K562 (cell line): ENCODE results near the gene C1R. TPM values are rescaled to one million over a fixed set of nuclear protein-coding genes. Genes with fewer than 3 reads are reported as not detected.
A peak's percentile ranks its signal among the peaks of the same experiment; 100 is the strongest.

Source experiments
- FOXM1 ChIP-seq, 2 experiments: fragments of 450-650 bp in 1 of 2; sonication (generic) in 1 of 2; formaldehyde crosslinking in 1 of 2; IDR thresholded peaks; 2 replicates each; pipeline versions ENCODE4 v1.6.1 to v1.9.0; 2017 to 2022; ENCODE audit warnings: low read depth in 2 of 2, mild to moderate bottlenecking in 2 of 2, missing genetic modification reagents in 1 of 2, moderate library complexity in 1 of 2
- HMG20B ChIP-seq: fragments of 250-450 bp; sonication (Bioruptor Pico); IDR thresholded peaks from 2 replicates; pipeline ENCODE4 v1.5.0; 2021; ENCODE audit warnings: mild to moderate bottlenecking
- JUND ChIP-seq, 2 experiments: IDR thresholded peaks; 2 replicates in 1 of 2; 3 replicates in 1 of 2; pipeline ENCODE4 v1.6.1; 2011; ENCODE audit warnings: borderline replicate concordance in 2 of 2, low read depth in 2 of 2, low read length in 2 of 2, improper control_type of control experiment in 1 of 2, missing biosample characterization in 1 of 2, missing genetic modification characterization in 1 of 2, missing genetic modification reagents in 1 of 2
- MCM3 ChIP-seq: fragments of 450-650 bp; IDR thresholded peaks from 2 replicates; pipeline ENCODE4 v1.6.1; 2016
- NELFE ChIP-seq: IDR thresholded peaks from 2 replicates; pipeline ENCODE4 v1.6.1; 2011; ENCODE audit warnings: mild to moderate bottlenecking; ENCODE audit not compliant: insufficient read depth, insufficient read length
- PHF21A ChIP-seq: fragments of 450-650 bp; IDR thresholded peaks from 2 replicates; pipeline ENCODE4 v1.6.1; 2017; ENCODE audit warnings: low read depth, borderline replicate concordance
- PML ChIP-seq: IDR thresholded peaks from 2 replicates; pipeline ENCODE4 v1.6.1; 2012; ENCODE audit warnings: low read length, inconsistent platforms
- SAFB ChIP-seq: fragments of 200-400 bp; formaldehyde crosslinking; IDR thresholded peaks from 2 replicates; pipeline ENCODE4 v1.6.1; 2017; ENCODE audit warnings: low read depth, low read length, borderline replicate concordance
- ZC3H4 ChIP-seq: sonication (generic); formaldehyde crosslinking; IDR thresholded peaks from 2 replicates; pipeline ENCODE4 v1.9.0; 2021; ENCODE audit warnings: missing genetic modification reagents, borderline replicate concordance
- ZNF57 ChIP-seq: fragments of 450-650 bp; formaldehyde crosslinking; IDR thresholded peaks from 2 replicates; pipeline ENCODE4 v1.4.0; 2020; ENCODE audit warnings: mild to moderate bottlenecking, moderate library complexity
- ZNF699 ChIP-seq: fragments of 250-450 bp; sonication (Bioruptor Pico); IDR thresholded peaks from 2 replicates; pipeline ENCODE4 v1.8.0; 2021; ENCODE audit warnings: mild to moderate bottlenecking, moderate library complexity; ENCODE audit not compliant: insufficient replicate concordance
- polyA plus RNA-seq, 8 experiments: library from polyadenylated mRNA; depleted of rRNA in 4 of 8; stranded (reverse) in 5 of 8; unstranded in 3 of 8; fragments of >200 nt; fragmentation: Nextera tagmentation in 2 of 8; fragmentation: Illumina TruSeq in 1 of 8; extraction: Ambion mirVana in 2 of 8; extraction: Trizol in 1 of 8; gene quantifications; 2 replicates each; pipeline versions ENCODE4 v1.2.1 to v1.2.3, GENCODE V29; 2011 to 2014; ENCODE audit warnings: inconsistent platforms in 1 of 8, missing spikeins in 1 of 8
- total RNA-seq, 7 experiments: library from RNA; depleted of rRNA in 6 of 7; stranded (reverse); fragments of >200 nt in 6 of 7; fragmentation: Illumina TruSeq in 2 of 7; extraction: Trizol in 2 of 7; gene quantifications; 2 replicates each; pipeline versions ENCODE4 v1.2.1 to v1.2.3, GENCODE V29; 2011 to 2021; ENCODE audit warnings: low replicate concordance in 1 of 7
- TF ChIP-seq, protein P1 (sequence below): fragments of 450-650 bp; IDR thresholded peaks from 2 replicates; pipeline ENCODE4 v1.6.1; 2016; ENCODE audit warnings: mild to moderate bottlenecking, moderate library complexity
- TF ChIP-seq, protein P2 (sequence below): fragments of 450-650 bp; formaldehyde crosslinking; IDR thresholded peaks from 2 replicates; pipeline ENCODE4 v1.4.0; 2020; ENCODE audit warnings: mild to moderate bottlenecking, moderate library complexity

C1R gene
- total and polyA plus RNA-seq, 9 of the 15 experiments (the other 6 are each of a cell fraction or from before 2014, with no cell fraction given) = 0.07 to 1.0 (median 0.33) TPM; not detected in 1

DNA sequence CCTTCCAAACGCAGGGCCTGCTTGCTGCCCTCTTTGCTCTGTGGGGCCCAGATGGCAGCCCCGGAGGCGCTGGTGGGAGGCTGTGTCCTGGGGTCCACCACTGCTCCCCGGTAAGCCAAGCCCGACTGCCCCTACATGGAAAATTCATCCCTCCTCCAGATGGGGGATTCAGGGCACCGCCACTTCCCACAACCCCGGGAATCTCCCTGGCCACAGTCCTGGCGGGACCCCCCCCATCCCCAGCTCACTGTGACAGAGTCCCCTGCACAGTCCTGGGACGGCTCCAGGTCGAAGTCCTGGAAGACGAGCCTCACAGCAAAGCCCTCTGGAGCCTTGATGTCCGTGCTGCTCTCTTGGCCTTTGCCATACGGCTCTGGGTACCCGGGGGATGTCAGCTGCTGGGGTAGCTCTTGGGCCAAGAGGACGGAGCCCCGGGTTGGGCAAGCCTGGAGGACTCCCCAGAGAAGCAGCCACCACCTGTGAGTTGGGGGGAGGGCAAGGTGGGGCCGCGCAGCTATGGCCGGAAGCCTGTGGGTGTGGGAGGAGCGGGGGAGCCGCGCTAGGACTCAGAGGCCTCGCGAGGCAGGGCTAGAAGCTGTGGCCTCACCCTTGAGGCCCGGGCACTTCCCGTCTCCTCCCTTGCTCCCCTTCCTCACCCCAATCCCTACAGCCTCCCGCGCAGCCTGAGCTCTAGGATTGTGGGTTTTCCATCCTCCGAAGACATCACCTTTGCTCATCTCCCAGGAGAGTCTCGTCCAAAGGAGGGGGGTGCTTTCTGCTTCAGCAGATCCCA, 16.0 kb upstream of the C1R start (continued):
- TF ChIP-seq, protein P1, sequence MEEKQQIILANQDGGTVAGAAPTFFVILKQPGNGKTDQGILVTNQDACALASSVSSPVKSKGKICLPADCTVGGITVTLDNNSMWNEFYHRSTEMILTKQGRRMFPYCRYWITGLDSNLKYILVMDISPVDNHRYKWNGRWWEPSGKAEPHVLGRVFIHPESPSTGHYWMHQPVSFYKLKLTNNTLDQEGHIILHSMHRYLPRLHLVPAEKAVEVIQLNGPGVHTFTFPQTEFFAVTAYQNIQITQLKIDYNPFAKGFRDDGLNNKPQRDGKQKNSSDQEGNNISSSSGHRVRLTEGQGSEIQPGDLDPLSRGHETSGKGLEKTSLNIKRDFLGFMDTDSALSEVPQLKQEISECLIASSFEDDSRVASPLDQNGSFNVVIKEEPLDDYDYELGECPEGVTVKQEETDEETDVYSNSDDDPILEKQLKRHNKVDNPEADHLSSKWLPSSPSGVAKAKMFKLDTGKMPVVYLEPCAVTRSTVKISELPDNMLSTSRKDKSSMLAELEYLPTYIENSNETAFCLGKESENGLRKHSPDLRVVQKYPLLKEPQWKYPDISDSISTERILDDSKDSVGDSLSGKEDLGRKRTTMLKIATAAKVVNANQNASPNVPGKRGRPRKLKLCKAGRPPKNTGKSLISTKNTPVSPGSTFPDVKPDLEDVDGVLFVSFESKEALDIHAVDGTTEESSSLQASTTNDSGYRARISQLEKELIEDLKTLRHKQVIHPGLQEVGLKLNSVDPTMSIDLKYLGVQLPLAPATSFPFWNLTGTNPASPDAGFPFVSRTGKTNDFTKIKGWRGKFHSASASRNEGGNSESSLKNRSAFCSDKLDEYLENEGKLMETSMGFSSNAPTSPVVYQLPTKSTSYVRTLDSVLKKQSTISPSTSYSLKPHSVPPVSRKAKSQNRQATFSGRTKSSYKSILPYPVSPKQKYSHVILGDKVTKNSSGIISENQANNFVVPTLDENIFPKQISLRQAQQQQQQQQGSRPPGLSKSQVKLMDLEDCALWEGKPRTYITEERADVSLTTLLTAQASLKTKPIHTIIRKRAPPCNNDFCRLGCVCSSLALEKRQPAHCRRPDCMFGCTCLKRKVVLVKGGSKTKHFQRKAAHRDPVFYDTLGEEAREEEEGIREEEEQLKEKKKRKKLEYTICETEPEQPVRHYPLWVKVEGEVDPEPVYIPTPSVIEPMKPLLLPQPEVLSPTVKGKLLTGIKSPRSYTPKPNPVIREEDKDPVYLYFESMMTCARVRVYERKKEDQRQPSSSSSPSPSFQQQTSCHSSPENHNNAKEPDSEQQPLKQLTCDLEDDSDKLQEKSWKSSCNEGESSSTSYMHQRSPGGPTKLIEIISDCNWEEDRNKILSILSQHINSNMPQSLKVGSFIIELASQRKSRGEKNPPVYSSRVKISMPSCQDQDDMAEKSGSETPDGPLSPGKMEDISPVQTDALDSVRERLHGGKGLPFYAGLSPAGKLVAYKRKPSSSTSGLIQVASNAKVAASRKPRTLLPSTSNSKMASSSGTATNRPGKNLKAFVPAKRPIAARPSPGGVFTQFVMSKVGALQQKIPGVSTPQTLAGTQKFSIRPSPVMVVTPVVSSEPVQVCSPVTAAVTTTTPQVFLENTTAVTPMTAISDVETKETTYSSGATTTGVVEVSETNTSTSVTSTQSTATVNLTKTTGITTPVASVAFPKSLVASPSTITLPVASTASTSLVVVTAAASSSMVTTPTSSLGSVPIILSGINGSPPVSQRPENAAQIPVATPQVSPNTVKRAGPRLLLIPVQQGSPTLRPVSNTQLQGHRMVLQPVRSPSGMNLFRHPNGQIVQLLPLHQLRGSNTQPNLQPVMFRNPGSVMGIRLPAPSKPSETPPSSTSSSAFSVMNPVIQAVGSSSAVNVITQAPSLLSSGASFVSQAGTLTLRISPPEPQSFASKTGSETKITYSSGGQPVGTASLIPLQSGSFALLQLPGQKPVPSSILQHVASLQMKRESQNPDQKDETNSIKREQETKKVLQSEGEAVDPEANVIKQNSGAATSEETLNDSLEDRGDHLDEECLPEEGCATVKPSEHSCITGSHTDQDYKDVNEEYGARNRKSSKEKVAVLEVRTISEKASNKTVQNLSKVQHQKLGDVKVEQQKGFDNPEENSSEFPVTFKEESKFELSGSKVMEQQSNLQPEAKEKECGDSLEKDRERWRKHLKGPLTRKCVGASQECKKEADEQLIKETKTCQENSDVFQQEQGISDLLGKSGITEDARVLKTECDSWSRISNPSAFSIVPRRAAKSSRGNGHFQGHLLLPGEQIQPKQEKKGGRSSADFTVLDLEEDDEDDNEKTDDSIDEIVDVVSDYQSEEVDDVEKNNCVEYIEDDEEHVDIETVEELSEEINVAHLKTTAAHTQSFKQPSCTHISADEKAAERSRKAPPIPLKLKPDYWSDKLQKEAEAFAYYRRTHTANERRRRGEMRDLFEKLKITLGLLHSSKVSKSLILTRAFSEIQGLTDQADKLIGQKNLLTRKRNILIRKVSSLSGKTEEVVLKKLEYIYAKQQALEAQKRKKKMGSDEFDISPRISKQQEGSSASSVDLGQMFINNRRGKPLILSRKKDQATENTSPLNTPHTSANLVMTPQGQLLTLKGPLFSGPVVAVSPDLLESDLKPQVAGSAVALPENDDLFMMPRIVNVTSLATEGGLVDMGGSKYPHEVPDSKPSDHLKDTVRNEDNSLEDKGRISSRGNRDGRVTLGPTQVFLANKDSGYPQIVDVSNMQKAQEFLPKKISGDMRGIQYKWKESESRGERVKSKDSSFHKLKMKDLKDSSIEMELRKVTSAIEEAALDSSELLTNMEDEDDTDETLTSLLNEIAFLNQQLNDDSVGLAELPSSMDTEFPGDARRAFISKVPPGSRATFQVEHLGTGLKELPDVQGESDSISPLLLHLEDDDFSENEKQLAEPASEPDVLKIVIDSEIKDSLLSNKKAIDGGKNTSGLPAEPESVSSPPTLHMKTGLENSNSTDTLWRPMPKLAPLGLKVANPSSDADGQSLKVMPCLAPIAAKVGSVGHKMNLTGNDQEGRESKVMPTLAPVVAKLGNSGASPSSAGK = peak; percentile 56
- TF ChIP-seq JUND (IDR thresholded peaks at IDR 0.05; ENCODE audit: borderline replicate concordance, low read depth, low read length) = no peak
- TF ChIP-seq JUND (tag; IDR thresholded peaks at IDR 0.05; ENCODE audit: borderline replicate concordance, low read depth, low read length) = no peak
- TF ChIP-seq NELFE = no peak
- TF ChIP-seq HMG20B (CRISPR knock-in tag) = no peak
- TF ChIP-seq ZNF57 = no peak
- TF ChIP-seq PML = no peak; the same call in 1 of the 2 replicates
- TF ChIP-seq FOXM1 (IDR thresholded peaks at IDR 0.05; ENCODE audit: low read depth) = no peak
- 0 out of 2 replicates have a peak, but pooled peaks have one; percentile 44 for TF ChIP-seq FOXM1 (CRISPR knock-in tag; IDR thresholded peaks at IDR 0.05; ENCODE audit: low read depth)
- no peak for TF ChIP-seq ZNF699
- TF ChIP-seq ZC3H4 (CRISPR knock-in tag) = no peak
- no peak for TF ChIP-seq PHF21A
- TF ChIP-seq MCM3 = no peak
- TF ChIP-seq, protein P2, sequence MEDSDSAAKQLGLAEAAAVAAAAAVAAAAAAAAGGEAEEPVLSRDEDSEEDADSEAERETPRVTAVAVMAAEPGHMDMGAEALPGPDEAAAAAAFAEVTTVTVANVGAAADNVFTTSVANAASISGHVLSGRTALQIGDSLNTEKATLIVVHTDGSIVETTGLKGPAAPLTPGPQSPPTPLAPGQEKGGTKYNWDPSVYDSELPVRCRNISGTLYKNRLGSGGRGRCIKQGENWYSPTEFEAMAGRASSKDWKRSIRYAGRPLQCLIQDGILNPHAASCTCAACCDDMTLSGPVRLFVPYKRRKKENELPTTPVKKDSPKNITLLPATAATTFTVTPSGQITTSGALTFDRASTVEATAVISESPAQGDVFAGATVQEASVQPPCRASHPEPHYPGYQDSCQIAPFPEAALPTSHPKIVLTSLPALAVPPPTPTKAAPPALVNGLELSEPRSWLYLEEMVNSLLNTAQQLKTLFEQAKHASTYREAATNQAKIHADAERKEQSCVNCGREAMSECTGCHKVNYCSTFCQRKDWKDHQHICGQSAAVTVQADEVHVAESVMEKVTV = no peak
- TF ChIP-seq SAFB = 0 out of 2 replicates have a peak, but pooled peaks have one; percentile 23
